HepG2 (cell line): ENCODE measurements around the gene SGPL1. TPM values are rescaled to one million over a fixed set of nuclear protein-coding genes. Genes with fewer than 3 reads are reported as not detected.
A peak's percentile ranks its signal among the peaks of the same experiment; 100 is the strongest.

Experiments
- AKAP8 ChIP-seq: sonication (generic); formaldehyde crosslinking; IDR thresholded peaks from 2 replicates; pipeline ENCODE4 v1.5.1; 2020; ENCODE audit warnings: mild to moderate bottlenecking, missing genetic modification reagents
- ARID3A ChIP-seq: IDR thresholded peaks from 2 replicates; pipeline ENCODE4 v1.6.1; 2012; ENCODE audit warnings: low read depth, low read length, improper control_type of control experiment
- ATF5 ChIP-seq: sonication (generic); formaldehyde crosslinking; IDR thresholded peaks from 2 replicates; pipeline ENCODE4 v1.4.0; 2020; ENCODE audit warnings: mild to moderate bottlenecking, low read depth, missing genetic modification reagents
- BORCS8-MEF2B ChIP-seq: sonication (generic); formaldehyde crosslinking; IDR thresholded peaks from 2 replicates; pipeline ENCODE4 v1.8.0; 2022; ENCODE audit warnings: mild to moderate bottlenecking, missing genetic modification reagents
- FIP1L1 ChIP-seq: fragments of 200-400 bp; formaldehyde crosslinking; IDR thresholded peaks from 2 replicates; pipeline ENCODE4 v1.6.1; 2018; ENCODE audit warnings: low read depth, mild to moderate bottlenecking, low read length, moderate library complexity, borderline replicate concordance; ENCODE audit not compliant: insufficient read depth
- HBP1 ChIP-seq: IDR thresholded peaks from 2 replicates; pipeline ENCODE4 v1.6.1; 2016; ENCODE audit warnings: low read depth, control low read depth
- HOXA3 ChIP-seq: sonication (generic); formaldehyde crosslinking; IDR thresholded peaks from 2 replicates; pipeline ENCODE4 v1.5.0; 2020; ENCODE audit warnings: missing genetic modification reagents
- KMT2A ChIP-seq: sonication (generic); formaldehyde crosslinking; IDR thresholded peaks from 2 replicates; pipeline ENCODE4 v1.4.0; 2020; ENCODE audit warnings: missing genetic modification reagents
- MAFK ChIP-seq, 2 experiments: IDR thresholded peaks in 1 of 2; conservative IDR thresholded peaks in 1 of 2; 2 replicates each; pipeline ENCODE4 v1.6.1; 2011; ENCODE audit warnings: improper control_type of control experiment in 2 of 2, low read length in 2 of 2
- REL ChIP-seq: sonication (generic); formaldehyde crosslinking; conservative IDR thresholded peaks from 2 replicates; pipeline ENCODE4 v1.8.0; 2022; ENCODE audit warnings: mild to moderate bottlenecking, missing genetic modification reagents, moderate library complexity
- SIX4 ChIP-seq: sonication (generic); formaldehyde crosslinking; IDR thresholded peaks from 2 replicates; pipeline ENCODE4 v1.4.0; 2020; ENCODE audit warnings: missing genetic modification reagents
- SP140L ChIP-seq: sonication (generic); formaldehyde crosslinking; IDR thresholded peaks from 2 replicates; pipeline ENCODE4 v1.4.0; 2020; ENCODE audit warnings: missing genetic modification reagents, borderline replicate concordance
- SRF ChIP-seq: IDR thresholded peaks from 2 replicates; pipeline ENCODE4 v1.6.1; 2011; ENCODE audit warnings: mild to moderate bottlenecking, low read depth, low read length, moderate library complexity
- YEATS4 ChIP-seq: sonication (generic); formaldehyde crosslinking; IDR thresholded peaks from 2 replicates; pipeline ENCODE4 v1.4.0; 2020; ENCODE audit warnings: missing genetic modification reagents, borderline replicate concordance
- ZNF564 ChIP-seq: sonication (generic); formaldehyde crosslinking; IDR thresholded peaks from 2 replicates; pipeline ENCODE4 v1.8.1; 2023; ENCODE audit warnings: mild to moderate bottlenecking, missing genetic modification reagents
- ZNF572 ChIP-seq: sonication (generic); formaldehyde crosslinking; IDR thresholded peaks from 2 replicates; pipeline ENCODE4 v1.5.1; 2020; ENCODE audit warnings: mild to moderate bottlenecking, missing genetic modification reagents
- ZNF713 ChIP-seq: sonication (generic); formaldehyde crosslinking; IDR thresholded peaks from 2 replicates; pipeline ENCODE4 v1.4.0; 2020; ENCODE audit warnings: mild to moderate bottlenecking, missing genetic modification reagents
- polyA plus RNA-seq, 8 experiments: library from polyadenylated mRNA; depleted of rRNA in 3 of 8; stranded (reverse) in 7 of 8; unstranded in 1 of 8; fragments of >200 nt; fragmentation: Illumina TruSeq in 4 of 8; extraction: Trizol in 4 of 8; gene quantifications; 2 replicates each; pipeline versions ENCODE4 v1.2.1 to v1.2.3, GENCODE V29; 2011 to 2016; ENCODE audit warnings: low read depth in 4 of 8, missing spikeins in 1 of 8, mixed read lengths in 1 of 8; ENCODE audit not compliant: insufficient read depth in 1 of 8
- total RNA-seq, 5 experiments: library from RNA; depleted of rRNA; stranded (reverse); fragments of >200 nt; fragmentation: Illumina TruSeq; extraction: Trizol; gene quantifications; 2 replicates each; pipeline ENCODE4 v1.2.3, GENCODE V29; 2016; ENCODE audit warnings: low read depth in 1 of 5
- TF ChIP-seq, protein P1 (sequence below): sonication (generic); formaldehyde crosslinking; IDR thresholded peaks from 2 replicates; pipeline ENCODE4 v1.4.0; 2020; ENCODE audit warnings: mild to moderate bottlenecking, missing genetic modification reagents, borderline replicate concordance
- TF ChIP-seq, protein P2 (sequence below): sonication (generic); formaldehyde crosslinking; IDR thresholded peaks from 2 replicates; pipeline ENCODE4 v1.4.0; 2020; ENCODE audit warnings: mild to moderate bottlenecking, missing genetic modification reagents, borderline replicate concordance

SGPL1 gene
- total and polyA plus RNA-seq, 2 of the 13 experiments (the other 11 are each of a cell fraction or from before 2014, with no cell fraction given), result 17.6 to 25.0 TPM

DNA sequence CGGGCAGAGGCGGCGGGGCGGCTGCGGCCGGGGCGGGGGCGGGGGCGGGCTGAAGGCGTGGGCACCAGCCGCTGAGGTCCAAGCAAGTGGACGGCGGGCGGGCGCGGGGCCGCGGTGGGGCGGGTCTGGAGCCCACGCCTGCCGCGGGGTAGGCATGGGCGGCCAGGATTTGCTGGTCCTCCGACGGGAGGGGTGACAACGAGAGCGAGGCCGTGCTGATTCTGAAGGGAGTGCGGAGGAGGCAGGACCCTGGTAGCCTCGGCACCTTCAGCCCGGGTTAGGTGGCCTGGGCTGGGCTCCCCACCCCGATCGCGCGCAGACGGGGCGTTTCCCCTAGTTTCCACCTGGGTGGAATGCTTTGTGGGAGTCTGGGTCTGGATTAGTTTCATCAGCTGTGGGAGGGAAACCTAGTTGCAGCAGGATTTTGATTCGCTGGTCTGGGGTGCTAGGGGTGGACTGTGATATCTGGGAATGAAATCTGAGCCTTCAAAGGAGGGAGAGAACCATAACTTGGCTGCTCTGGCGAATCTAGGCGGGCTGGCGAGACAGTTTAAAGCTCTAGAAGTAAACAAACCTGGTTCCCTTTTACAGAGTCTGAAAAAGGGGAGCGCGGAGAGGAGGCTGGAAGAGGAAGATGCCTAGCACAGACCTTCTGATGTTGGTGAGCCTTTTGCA is 609 bp downstream of the SGPL1 start (continued):
- TF ChIP-seq, protein P1, sequence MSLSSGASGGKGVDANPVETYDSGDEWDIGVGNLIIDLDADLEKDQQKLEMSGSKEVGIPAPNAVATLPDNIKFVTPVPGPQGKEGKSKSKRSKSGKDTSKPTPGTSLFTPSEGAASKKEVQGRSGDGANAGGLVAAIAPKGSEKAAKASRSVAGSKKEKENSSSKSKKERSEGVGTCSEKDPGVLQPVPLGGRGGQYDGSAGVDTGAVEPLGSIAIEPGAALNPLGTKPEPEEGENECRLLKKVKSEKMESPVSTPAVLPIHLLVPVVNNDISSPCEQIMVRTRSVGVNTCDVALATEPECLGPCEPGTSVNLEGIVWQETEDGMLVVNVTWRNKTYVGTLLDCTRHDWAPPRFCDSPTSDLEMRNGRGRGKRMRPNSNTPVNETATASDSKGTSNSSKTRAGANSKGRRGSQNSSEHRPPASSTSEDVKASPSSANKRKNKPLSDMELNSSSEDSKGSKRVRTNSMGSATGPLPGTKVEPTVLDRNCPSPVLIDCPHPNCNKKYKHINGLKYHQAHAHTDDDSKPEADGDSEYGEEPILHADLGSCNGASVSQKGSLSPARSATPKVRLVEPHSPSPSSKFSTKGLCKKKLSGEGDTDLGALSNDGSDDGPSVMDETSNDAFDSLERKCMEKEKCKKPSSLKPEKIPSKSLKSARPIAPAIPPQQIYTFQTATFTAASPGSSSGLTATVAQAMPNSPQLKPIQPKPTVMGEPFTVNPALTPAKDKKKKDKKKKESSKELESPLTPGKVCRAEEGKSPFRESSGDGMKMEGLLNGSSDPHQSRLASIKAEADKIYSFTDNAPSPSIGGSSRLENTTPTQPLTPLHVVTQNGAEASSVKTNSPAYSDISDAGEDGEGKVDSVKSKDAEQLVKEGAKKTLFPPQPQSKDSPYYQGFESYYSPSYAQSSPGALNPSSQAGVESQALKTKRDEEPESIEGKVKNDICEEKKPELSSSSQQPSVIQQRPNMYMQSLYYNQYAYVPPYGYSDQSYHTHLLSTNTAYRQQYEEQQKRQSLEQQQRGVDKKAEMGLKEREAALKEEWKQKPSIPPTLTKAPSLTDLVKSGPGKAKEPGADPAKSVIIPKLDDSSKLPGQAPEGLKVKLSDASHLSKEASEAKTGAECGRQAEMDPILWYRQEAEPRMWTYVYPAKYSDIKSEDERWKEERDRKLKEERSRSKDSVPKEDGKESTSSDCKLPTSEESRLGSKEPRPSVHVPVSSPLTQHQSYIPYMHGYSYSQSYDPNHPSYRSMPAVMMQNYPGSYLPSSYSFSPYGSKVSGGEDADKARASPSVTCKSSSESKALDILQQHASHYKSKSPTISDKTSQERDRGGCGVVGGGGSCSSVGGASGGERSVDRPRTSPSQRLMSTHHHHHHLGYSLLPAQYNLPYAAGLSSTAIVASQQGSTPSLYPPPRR (CRISPR knock-in tag), result peak; percentile 26; the same call in 1 of the 2 replicates
- TF ChIP-seq HBP1 (no peak), ZNF572 (CRISPR knock-in tag) (no peak), SP140L (CRISPR knock-in tag) (no peak), SRF (no peak), AKAP8 (CRISPR knock-in tag) (no peak; the same call in 1 of the 2 replicates), ATF5 (no peak), KMT2A (CRISPR knock-in tag) (0 out of 2 replicates have a peak, but pooled peaks have one; percentile 31), ZNF713 (CRISPR knock-in tag) (no peak), FIP1L1 (no peak), HOXA3 (CRISPR knock-in tag) (0 out of 2 replicates have a peak, but pooled peaks have one; percentile 3), BORCS8-MEF2B (peak; percentile 3; the same call in 1 of the 2 replicates), SIX4 (CRISPR knock-in tag) (peak; percentile 77), REL (CRISPR knock-in tag) (no peak), MAFK (conservative IDR thresholded peaks at IDR 0.05 in 1 of 2, IDR thresholded peaks at IDR 0.05 in 1 of 2; ENCODE audit: low read length in 2 of 2) (no peak), ARID3A (0 out of 2 replicates have a peak, but pooled peaks have one; percentile 27), ZNF564 (no peak), YEATS4 (peak; percentile 37)
- TF ChIP-seq, protein P2, sequence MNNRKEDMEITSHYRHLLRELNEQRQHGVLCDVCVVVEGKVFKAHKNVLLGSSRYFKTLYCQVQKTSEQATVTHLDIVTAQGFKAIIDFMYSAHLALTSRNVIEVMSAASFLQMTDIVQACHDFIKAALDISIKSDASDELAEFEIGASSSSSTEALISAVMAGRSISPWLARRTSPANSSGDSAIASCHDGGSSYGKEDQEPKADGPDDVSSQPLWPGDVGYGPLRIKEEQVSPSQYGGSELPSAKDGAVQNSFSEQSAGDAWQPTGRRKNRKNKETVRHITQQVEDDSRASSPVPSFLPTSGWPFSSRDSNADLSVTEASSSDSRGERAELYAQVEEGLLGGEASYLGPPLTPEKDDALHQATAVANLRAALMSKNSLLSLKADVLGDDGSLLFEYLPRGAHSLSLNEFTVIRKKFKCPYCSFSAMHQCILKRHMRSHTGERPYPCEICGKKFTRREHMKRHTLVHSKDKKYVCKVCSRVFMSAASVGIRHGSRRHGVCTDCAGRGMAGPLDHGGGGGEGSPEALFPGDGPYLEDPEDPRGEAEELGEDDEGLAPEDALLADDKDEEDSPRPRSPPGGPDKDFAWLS (CRISPR knock-in tag), result no peak
